ENCODE data around the gene TUBGCP3. TPM values are rescaled to one million over a fixed set of nuclear protein-coding genes. Genes with fewer than 3 reads are reported as not detected.

The TUBGCP3 gene
- polyA plus RNA-seq, 1 donor from 2014 or later = 20.3 TPM

GRCh38 chr13:112592647-112593046, 4.7 kb upstream of the TUBGCP3 start:
- H4K20me1 ChIP-seq (ENCODE audit: insufficient read depth) = no peaks in the 10 kb centered on the region
- no peaks in the 10 kb centered on the region for H3K36me3 ChIP-seq (ENCODE audit: insufficient read depth, low read length)
- TF ChIP-seq, protein P1, sequence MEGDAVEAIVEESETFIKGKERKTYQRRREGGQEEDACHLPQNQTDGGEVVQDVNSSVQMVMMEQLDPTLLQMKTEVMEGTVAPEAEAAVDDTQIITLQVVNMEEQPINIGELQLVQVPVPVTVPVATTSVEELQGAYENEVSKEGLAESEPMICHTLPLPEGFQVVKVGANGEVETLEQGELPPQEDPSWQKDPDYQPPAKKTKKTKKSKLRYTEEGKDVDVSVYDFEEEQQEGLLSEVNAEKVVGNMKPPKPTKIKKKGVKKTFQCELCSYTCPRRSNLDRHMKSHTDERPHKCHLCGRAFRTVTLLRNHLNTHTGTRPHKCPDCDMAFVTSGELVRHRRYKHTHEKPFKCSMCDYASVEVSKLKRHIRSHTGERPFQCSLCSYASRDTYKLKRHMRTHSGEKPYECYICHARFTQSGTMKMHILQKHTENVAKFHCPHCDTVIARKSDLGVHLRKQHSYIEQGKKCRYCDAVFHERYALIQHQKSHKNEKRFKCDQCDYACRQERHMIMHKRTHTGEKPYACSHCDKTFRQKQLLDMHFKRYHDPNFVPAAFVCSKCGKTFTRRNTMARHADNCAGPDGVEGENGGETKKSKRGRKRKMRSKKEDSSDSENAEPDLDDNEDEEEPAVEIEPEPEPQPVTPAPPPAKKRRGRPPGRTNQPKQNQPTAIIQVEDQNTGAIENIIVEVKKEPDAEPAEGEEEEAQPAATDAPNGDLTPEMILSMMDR (IDR thresholded peaks at IDR 0.05; ENCODE audit: poor library complexity, severe bottlenecking) = no peak
- TF ChIP-seq RAD21 (conservative IDR thresholded peaks at IDR 0.05) (no peak), EZH2 (IDR thresholded peaks at IDR 0.05; ENCODE audit: borderline replicate concordance, insufficient read depth, low read length, poor library complexity, severe bottlenecking) (no peak), REST (IDR thresholded peaks at IDR 0.05; ENCODE audit: borderline replicate concordance) (no peak), POLR2AphosphoS5 (IDR thresholded peaks at IDR 0.05) (no peak), MXI1 (conservative IDR thresholded peaks at IDR 0.05; ENCODE audit: poor library complexity, severe bottlenecking) (no peak), SMC3 (conservative IDR thresholded peaks at IDR 0.05; ENCODE audit: poor library complexity) (no peak), EP300 (conservative IDR thresholded peaks at IDR 0.05; ENCODE audit: poor library complexity, severe bottlenecking) (no peak), TAF1 (IDR thresholded peaks at IDR 0.05; ENCODE audit: low read depth) (no peak)
- H3K9me2 ChIP-seq (ENCODE audit: insufficient read depth, low read length) = no peaks in the 10 kb centered on the region
- H3K9me3 ChIP-seq (ENCODE audit: low read length) = no peaks in the 10 kb centered on the region
- H3K27ac ChIP-seq (ENCODE audit: low read length) = no peak overlapping the region
- H3K9ac ChIP-seq (ENCODE audit: low read length) = no peak overlapping the region
- H3K4me3 ChIP-seq (ENCODE audit: low read length) = no peak overlapping the region
- peaks cover 5% of the 10 kb centered on the region for H3F3A ChIP-seq (ENCODE audit: insufficient read depth, low read length, poor library complexity, severe bottlenecking)
- H3K27me3 ChIP-seq (ENCODE audit: insufficient read depth, low read depth, low read length) = no peaks in the 10 kb centered on the region
- no peaks in the 10 kb centered on the region for H3K79me2 ChIP-seq (replicated peaks; ENCODE audit: insufficient read depth, low read length)
- no peak overlapping the region for H3K4me2 ChIP-seq (ENCODE audit: low read length)
- no peak overlapping the region for H2AFZ ChIP-seq (ENCODE audit: low read depth, low read length)

DNA sequence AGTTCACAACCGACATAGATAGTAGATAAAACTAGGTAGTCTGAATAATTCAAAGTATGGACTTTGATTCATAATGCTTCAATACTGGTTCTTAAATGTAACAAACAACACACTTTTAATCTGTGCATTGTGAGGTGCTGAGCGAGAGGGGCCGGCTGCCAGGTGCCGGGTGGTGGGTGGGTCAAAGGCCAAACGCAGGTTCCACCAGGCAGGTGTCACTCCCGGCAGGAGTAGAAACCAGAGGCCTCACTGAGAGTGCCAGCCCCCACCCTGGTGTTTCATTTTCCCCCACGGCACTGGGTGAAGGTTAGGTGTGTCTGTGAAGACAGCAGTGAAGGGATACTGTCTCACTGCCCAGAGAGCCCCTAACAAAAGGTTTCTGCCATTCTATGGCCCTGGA, 4.2 kb upstream of the TUBGCP3 start:
- H3K9me3 ChIP-seq (ENCODE audit: low read length) = no peaks in the 10 kb centered on the region
- H3K27ac ChIP-seq (ENCODE audit: low read length) = no peak overlapping the region
- H3K9me2 ChIP-seq (ENCODE audit: insufficient read depth, low read length) = no peaks in the 10 kb centered on the region
- no peak overlapping the region for H3K9ac ChIP-seq (ENCODE audit: low read length)
- no peaks in the 10 kb centered on the region for H3K27me3 ChIP-seq (ENCODE audit: insufficient read depth, low read depth, low read length)
- no peaks in the 10 kb centered on the region for H3K79me2 ChIP-seq (replicated peaks; ENCODE audit: insufficient read depth, low read length)
- no peak overlapping the region for H3K4me3 ChIP-seq (ENCODE audit: low read length)
- TF ChIP-seq EP300 (conservative IDR thresholded peaks at IDR 0.05; ENCODE audit: poor library complexity, severe bottlenecking) (no peak), REST (IDR thresholded peaks at IDR 0.05; ENCODE audit: borderline replicate concordance) (no peak), MXI1 (conservative IDR thresholded peaks at IDR 0.05; ENCODE audit: poor library complexity, severe bottlenecking) (no peak), RAD21 (conservative IDR thresholded peaks at IDR 0.05) (no peak), EZH2 (IDR thresholded peaks at IDR 0.05; ENCODE audit: borderline replicate concordance, insufficient read depth, low read length, poor library complexity, severe bottlenecking) (no peak), TAF1 (IDR thresholded peaks at IDR 0.05; ENCODE audit: low read depth) (no peak), POLR2AphosphoS5 (IDR thresholded peaks at IDR 0.05) (no peak), SMC3 (conservative IDR thresholded peaks at IDR 0.05; ENCODE audit: poor library complexity) (no peak)
- TF ChIP-seq, protein P1 (IDR thresholded peaks at IDR 0.05; ENCODE audit: poor library complexity, severe bottlenecking) = no peak
- peaks cover 5% of the 10 kb centered on the region for H3F3A ChIP-seq (ENCODE audit: insufficient read depth, low read length, poor library complexity, severe bottlenecking)
- H2AFZ ChIP-seq (ENCODE audit: low read depth, low read length) = no peak overlapping the region
- H3K36me3 ChIP-seq (ENCODE audit: insufficient read depth, low read length) = no peaks in the 10 kb centered on the region
- no peaks in the 10 kb centered on the region for H4K20me1 ChIP-seq (ENCODE audit: insufficient read depth)
- no peak overlapping the region for H3K4me2 ChIP-seq (ENCODE audit: low read length)
